Thyroid gland (tissue), 4 donors: ENCODE results near the gene MMEL1.
"Not testable (repeated sequence)": the region's sequence is repeated elsewhere in the genome, so short reads cannot be mapped to it uniquely, and the experiment has no call there.

Experiments used
- CTCF ChIP-seq, 6 experiments: fragments of 200-600 bp in 3 of 6; fragments of 450-650 bp in 3 of 6; sonication (generic) in 3 of 6; IDR thresholded peaks; one replicate each; pipeline ENCODE4 v1.5.1; 2016 to 2019; ENCODE audit warnings: antibody characterized with exemption in 6 of 6, mild to moderate bottlenecking in 2 of 6, inconsistent platforms in 1 of 6, moderate library complexity in 1 of 6
- POLR2A ChIP-seq, 2 donors: fragments of 450-650 bp; IDR thresholded peaks; one replicate each; pipeline ENCODE4 v1.6.1; 2017; ENCODE audit warnings: antibody characterized with exemption in 2 of 2, mild to moderate bottlenecking in 2 of 2, moderate library complexity in 1 of 2

- TF ChIP-seq CTCF, POLR2A (IDR thresholded peaks at IDR 0.05): not testable (repeated sequence)
Observed at GRCh38 chr1:2568187-2568816, 64.5 kb downstream of the MMEL1 start.
